Retinal pigment epithelial cell (primary cell): ENCODE data around the gene REG1B.

Experiments
- DNase-seq: peaks from one replicate; pipeline ENCODE4 v3.0.0-alpha.2; 2010; ENCODE audit warnings: low read depth
- H3K4me3 ChIP-seq: 2 replicates; pipeline ENCODE4 v1.5.1; 2011; ENCODE audit warnings: mild to moderate bottlenecking, low read length, control low read depth, moderate library complexity
- TF ChIP-seq, protein P1 (sequence below): conservative IDR thresholded peaks from 2 replicates; pipeline ENCODE4 v1.5.1; 2011; ENCODE audit warnings: low read depth, low read length, control low read depth, inconsistent platforms

REG1B gene

DNA sequence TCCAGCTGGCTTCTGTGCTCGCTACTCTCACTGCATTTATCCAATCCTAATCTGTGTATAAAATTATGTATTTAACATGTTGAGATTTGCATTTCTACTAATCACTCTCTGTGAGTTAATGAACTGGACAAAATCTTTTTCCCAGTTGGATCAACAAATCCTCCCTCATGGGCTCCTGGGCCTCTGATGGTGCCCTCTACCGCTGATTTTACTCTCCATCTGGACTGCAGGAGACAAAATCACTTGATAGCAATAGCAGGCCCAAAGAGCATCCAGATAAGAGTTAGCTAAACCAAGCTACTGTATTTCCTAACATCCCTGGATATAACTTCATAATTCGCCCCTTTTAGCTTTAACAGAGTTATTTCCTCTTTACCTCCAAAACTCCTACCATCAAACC lies 47.8 kb downstream of the REG1B start:
- DNase-seq = no peak
- no peak overlapping the region for H3K4me3 ChIP-seq
- TF ChIP-seq, protein P1, sequence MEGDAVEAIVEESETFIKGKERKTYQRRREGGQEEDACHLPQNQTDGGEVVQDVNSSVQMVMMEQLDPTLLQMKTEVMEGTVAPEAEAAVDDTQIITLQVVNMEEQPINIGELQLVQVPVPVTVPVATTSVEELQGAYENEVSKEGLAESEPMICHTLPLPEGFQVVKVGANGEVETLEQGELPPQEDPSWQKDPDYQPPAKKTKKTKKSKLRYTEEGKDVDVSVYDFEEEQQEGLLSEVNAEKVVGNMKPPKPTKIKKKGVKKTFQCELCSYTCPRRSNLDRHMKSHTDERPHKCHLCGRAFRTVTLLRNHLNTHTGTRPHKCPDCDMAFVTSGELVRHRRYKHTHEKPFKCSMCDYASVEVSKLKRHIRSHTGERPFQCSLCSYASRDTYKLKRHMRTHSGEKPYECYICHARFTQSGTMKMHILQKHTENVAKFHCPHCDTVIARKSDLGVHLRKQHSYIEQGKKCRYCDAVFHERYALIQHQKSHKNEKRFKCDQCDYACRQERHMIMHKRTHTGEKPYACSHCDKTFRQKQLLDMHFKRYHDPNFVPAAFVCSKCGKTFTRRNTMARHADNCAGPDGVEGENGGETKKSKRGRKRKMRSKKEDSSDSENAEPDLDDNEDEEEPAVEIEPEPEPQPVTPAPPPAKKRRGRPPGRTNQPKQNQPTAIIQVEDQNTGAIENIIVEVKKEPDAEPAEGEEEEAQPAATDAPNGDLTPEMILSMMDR = no peak
